DND-41 (cell line): Measurements from ENCODE around the gene UNK.
"Not testable (repeated sequence)": the region's sequence is repeated elsewhere in the genome, so short reads cannot be mapped to it uniquely, and the experiment has no call there.

ENCODE experiments used
- ATAC-seq: fragments of 200-7000 bp; cut with Tn5 transposase; 3 replicates; pipeline ENCODE4 v1.9.1; 2021; ENCODE audit warnings: low read depth; ENCODE audit not compliant: insufficient read depth
- DNase-seq: peaks from one replicate; pipeline ENCODE4 v3.0.0-alpha.2; 2020
- H2AFZ ChIP-seq: 2 replicates; pipeline ENCODE4 v1.6.0; 2012; ENCODE audit warnings: low read depth, low read length
- H3K27ac ChIP-seq: 2 replicates; pipeline ENCODE4 v1.5.1; 2012; ENCODE audit warnings: low read length, inconsistent platforms
- H3K27me3 ChIP-seq: fragments of 200-600 bp; sonication (generic); 2 replicates; pipeline ENCODE4 v1.6.0; 2012; ENCODE audit warnings: low read length, mild to moderate bottlenecking, inconsistent platforms; ENCODE audit not compliant: insufficient read depth, poor library complexity
- H3K36me3 ChIP-seq: 2 replicates; pipeline ENCODE4 v1.5.1; 2012; ENCODE audit warnings: low read length, inconsistent platforms; ENCODE audit not compliant: insufficient read depth
- H3K4me1 ChIP-seq: 2 replicates; pipeline ENCODE4 v1.5.1; 2012; ENCODE audit warnings: mild to moderate bottlenecking, low read length; ENCODE audit not compliant: insufficient read depth
- H3K4me2 ChIP-seq: 2 replicates; pipeline ENCODE4 v1.6.0; 2012; ENCODE audit warnings: mild to moderate bottlenecking, moderate library complexity, low read length, inconsistent platforms; ENCODE audit not compliant: insufficient read depth
- H3K4me3 ChIP-seq, 2 experiments: fragments of 200-600 bp in 1 of 2; shearing (Covaris generic) in 1 of 2; 2 replicates each; pipeline ENCODE4 v1.5.1; 2012 to 2016; ENCODE audit warnings: inconsistent platforms in 2 of 2, low read length in 2 of 2, mild to moderate bottlenecking in 2 of 2, low read depth in 1 of 2, moderate library complexity in 1 of 2
- H3K79me2 ChIP-seq: 2 replicates; pipeline ENCODE4 v1.6.0; 2012; ENCODE audit warnings: low read length, inconsistent platforms; ENCODE audit not compliant: insufficient read depth
- H3K9ac ChIP-seq: 2 replicates; pipeline ENCODE4 v1.6.0; 2012; ENCODE audit warnings: low read depth, mild to moderate bottlenecking, inconsistent platforms, low read length, moderate library complexity
- H3K9me3 ChIP-seq: 2 replicates; pipeline ENCODE4 v1.5.1; 2012; ENCODE audit warnings: low read length, moderate library complexity, mild to moderate bottlenecking, inconsistent platforms; ENCODE audit not compliant: insufficient read depth, severe bottlenecking
- H4K20me1 ChIP-seq: 2 replicates; pipeline ENCODE4 v1.6.0; 2012; ENCODE audit warnings: low read length; ENCODE audit not compliant: insufficient read depth
- EZH2 ChIP-seq: IDR thresholded peaks from 3 replicates; pipeline ENCODE4 v1.6.1; 2012; ENCODE audit warnings: borderline replicate concordance, low read depth, mild to moderate bottlenecking, moderate library complexity, low read length, inconsistent platforms; ENCODE audit not compliant: severe bottlenecking
- TF ChIP-seq, protein P1 (sequence below): IDR thresholded peaks from 2 replicates; pipeline ENCODE4 v1.5.1; 2012; ENCODE audit warnings: borderline replicate concordance, low read length, moderate library complexity, mild to moderate bottlenecking; ENCODE audit not compliant: poor library complexity, severe bottlenecking; ENCODE audit errors: extremely low read depth

Gene UNK

GRCh38 chr17:75758131-75758905 is 26.3 kb upstream of the UNK start:
- no peak for ATAC-seq
- H3K9me3 ChIP-seq = no peaks in the 10 kb centered on the region
- H3K4me3 ChIP-seq = no peak overlapping the region
- no peaks in the 10 kb centered on the region for H4K20me1 ChIP-seq
- H2AFZ ChIP-seq = no peak overlapping the region
- peaks cover 18% of the 10 kb centered on the region for H3K4me1 ChIP-seq
- no peak overlapping the region for H3K4me2 ChIP-seq
- H3K27ac ChIP-seq = no peak overlapping the region
- TF ChIP-seq, protein P1, sequence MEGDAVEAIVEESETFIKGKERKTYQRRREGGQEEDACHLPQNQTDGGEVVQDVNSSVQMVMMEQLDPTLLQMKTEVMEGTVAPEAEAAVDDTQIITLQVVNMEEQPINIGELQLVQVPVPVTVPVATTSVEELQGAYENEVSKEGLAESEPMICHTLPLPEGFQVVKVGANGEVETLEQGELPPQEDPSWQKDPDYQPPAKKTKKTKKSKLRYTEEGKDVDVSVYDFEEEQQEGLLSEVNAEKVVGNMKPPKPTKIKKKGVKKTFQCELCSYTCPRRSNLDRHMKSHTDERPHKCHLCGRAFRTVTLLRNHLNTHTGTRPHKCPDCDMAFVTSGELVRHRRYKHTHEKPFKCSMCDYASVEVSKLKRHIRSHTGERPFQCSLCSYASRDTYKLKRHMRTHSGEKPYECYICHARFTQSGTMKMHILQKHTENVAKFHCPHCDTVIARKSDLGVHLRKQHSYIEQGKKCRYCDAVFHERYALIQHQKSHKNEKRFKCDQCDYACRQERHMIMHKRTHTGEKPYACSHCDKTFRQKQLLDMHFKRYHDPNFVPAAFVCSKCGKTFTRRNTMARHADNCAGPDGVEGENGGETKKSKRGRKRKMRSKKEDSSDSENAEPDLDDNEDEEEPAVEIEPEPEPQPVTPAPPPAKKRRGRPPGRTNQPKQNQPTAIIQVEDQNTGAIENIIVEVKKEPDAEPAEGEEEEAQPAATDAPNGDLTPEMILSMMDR = peak; percentile 52
- TF ChIP-seq EZH2 = no peak
- no peaks in the 10 kb centered on the region for H3K79me2 ChIP-seq
- no peaks in the 10 kb centered on the region for H3K27me3 ChIP-seq
- no peak for DNase-seq
- H3K9ac ChIP-seq = no peak overlapping the region
- peaks cover 18% of the 10 kb centered on the region for H3K36me3 ChIP-seq

DNA sequence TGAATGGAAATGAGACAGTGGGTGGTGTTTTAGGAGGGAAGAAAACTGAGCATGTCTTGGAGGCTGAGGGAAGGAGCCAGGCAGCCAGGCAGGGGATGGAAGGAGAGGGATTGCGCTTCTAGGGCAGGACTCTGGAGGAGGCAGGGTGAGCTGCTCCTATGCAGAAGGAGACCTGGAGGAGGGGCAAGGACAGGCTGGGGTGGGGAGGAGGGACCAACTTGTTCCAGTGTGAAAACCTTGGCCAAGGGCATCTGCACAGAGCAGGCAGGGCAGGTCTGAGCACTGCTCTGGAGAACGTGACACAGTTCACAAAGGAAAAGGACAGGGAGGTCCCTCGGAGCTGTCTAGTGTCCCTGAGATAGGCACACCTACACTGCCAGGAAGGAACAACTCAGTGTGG is 25.1 kb upstream of the UNK start:
- TF ChIP-seq, protein P1 = no peak
- no peak for TF ChIP-seq EZH2
- H3K9me3 ChIP-seq = no peaks in the 10 kb centered on the region
- DNase-seq = no peak
- H3K27ac ChIP-seq = no peak overlapping the region
- peaks cover 18% of the 10 kb centered on the region for H3K4me1 ChIP-seq
- H3K27me3 ChIP-seq = no peaks in the 10 kb centered on the region
- H2AFZ ChIP-seq = no peak overlapping the region
- no peak overlapping the region for H3K9ac ChIP-seq
- no peaks in the 10 kb centered on the region for H3K79me2 ChIP-seq
- peaks cover 18% of the 10 kb centered on the region for H3K36me3 ChIP-seq
- no peak overlapping the region for H3K4me2 ChIP-seq
- no peak overlapping the region for H3K4me3 ChIP-seq
- ATAC-seq = no peak
- H4K20me1 ChIP-seq = 0 out of 2 replicates have a peak, but pooled peaks cover 4% of the 10 kb centered on the region

- not testable (repeated sequence) for H3K4me2 ChIP-seq, H3K9me3 ChIP-seq, DNase-seq, H3K9ac ChIP-seq, H3K4me3 ChIP-seq, H4K20me1 ChIP-seq, H3K79me2 ChIP-seq, ATAC-seq, H2AFZ ChIP-seq, H3K27ac ChIP-seq, H3K27me3 ChIP-seq
- Histone ChIP-seq H3K36me3 (peaks cover 18% of the 10 kb centered on the region), H3K4me1 (peaks cover 18% of the 10 kb centered on the region)
Measured at GRCh38 chr17:75759978-75760640, 24.5 kb upstream of the UNK start.
